Cardiac fibroblast (primary cell): Measurements from ENCODE around the gene KCNK6.

Experiments used
- DNase-seq, 2 donors: peaks; one replicate each; pipeline versions ENCODE4 v3.0.0 to v3.0.0-alpha.2; 2010; ENCODE audit warnings: low read depth in 2 of 2
- H3K4me3 ChIP-seq, 2 donors: replicated peaks in 1 of 2; 1 replicate in 1 of 2; 2 replicates in 1 of 2; pipeline ENCODE4 v1.5.1; 2011; ENCODE audit warnings: low read depth in 2 of 2, low read length in 2 of 2, mild to moderate bottlenecking in 2 of 2, moderate library complexity in 1 of 2
- CTCF ChIP-seq: IDR thresholded peaks from one replicate; pipeline ENCODE4 v1.5.1; 2011; ENCODE audit warnings: low read depth, mild to moderate bottlenecking, low read length, inconsistent platforms

KCNK6 gene

DNA sequence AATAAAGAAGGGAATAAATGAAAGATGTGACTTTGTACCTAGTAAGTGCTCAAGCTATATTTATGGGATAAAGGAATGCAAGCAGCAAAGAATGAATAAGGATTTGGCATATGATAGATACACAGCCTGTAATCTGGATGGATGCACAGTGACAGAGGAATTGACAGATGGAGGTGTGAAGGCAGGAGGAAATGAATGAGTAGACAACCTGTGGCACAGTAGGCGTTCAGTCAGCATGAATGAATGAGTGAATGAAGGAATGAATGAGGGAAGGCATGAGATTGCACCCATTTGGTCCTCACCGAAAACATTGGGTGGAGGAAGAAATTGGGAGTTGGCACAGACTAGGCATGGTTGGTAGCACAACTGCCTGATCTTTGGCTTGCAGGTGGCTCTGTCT is 49.9 kb downstream of the KCNK6 start:
- TF ChIP-seq CTCF: no peak
- H3K4me3 ChIP-seq: no peak overlapping the region
- no peak for DNase-seq

- no peak for DNase-seq
- H3K4me3 ChIP-seq: no peak overlapping the region
- TF ChIP-seq CTCF: no peak
Measured at GRCh38 chr19:38370299-38370698, 50.7 kb downstream of the KCNK6 start.

DNA sequence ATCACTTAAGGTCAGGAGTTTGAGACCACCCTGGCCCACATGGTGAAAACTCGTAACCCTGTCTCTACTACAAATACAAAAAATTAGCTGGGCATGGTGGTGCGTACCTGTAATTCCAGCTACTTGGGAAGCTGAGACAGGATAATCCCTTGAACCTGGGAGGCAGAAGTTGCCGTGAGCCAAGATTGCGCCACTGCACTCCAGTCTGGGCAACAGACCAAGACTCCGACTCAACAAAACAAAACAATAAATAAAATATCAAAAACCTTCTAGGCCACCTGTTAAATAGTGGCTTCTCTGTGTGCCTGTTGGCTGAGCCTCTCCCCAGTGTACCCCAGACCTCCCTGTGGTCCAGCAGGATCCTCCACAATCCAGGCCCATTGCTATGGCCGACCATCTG is 51.4 kb downstream of the KCNK6 start:
- no peak for DNase-seq
- TF ChIP-seq CTCF: no peak
- no peak overlapping the region for H3K4me3 ChIP-seq

- peak overlapping the region; percentile 39 to 91 for H3K4me3 ChIP-seq
- no peak for DNase-seq
- TF ChIP-seq CTCF: no peak
Measured at GRCh38 chr19:38373907-38374331, 54.3 kb downstream of the KCNK6 start.

- H3K4me3 ChIP-seq: peak within 1 kb of the TSS; percentile 90 to 91
- peak; percentile 98 to 99 for DNase-seq
- TF ChIP-seq CTCF: no peak
Measured at GRCh38 chr19:38374332-38375097, 54.9 kb downstream of the KCNK6 start, which contains the start of gene PSMD8. Gene PSMD8 (plus strand): TSS chr19:38374571. CDS start chr19:38374602, 31 bp downstream.

DNA sequence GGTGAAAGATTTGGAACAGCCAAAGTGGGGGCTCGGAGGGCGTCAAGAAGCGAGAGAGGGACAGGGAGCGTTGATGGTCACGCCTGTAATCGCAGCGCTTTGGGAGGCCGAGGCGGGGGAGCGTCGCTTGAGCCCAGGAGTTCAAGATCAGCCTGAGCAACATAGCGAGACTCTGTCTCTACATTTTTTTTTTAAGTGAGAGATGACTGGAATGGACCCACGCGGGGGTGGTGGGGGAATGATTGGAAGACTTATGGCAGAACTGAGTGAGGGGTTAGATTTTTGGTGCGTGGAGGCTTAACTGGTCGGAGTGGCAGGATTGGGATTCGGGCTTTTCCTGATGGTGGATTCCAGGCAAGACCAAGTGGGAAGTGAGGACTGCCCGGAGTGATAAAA is 55.5 kb downstream of the KCNK6 start:
- no peak for TF ChIP-seq CTCF
- DNase-seq: no peak
- H3K4me3 ChIP-seq: peak overlapping the region; percentile 90 to 91
